ENCODE measurements around the gene RNASEL. TPM values are rescaled to one million over a fixed set of nuclear protein-coding genes. Genes with fewer than 3 reads are reported as not detected.

The RNASEL gene
- total RNA-seq, 4 donors from 2014 or later = 6.5 to 14.5 (median 10.6) TPM

- Histone ChIP-seq H3K4me3 (no peak overlapping the region), H3K36me3 (no peaks in the 10 kb centered on the region), H3K27ac (no peak overlapping the region), H3K4me1 (no peaks in the 10 kb centered on the region), H3K27me3 (no peaks in the 10 kb centered on the region), H3K9me3 (no peaks in the 10 kb centered on the region)
- 33 to 47% methylated on average over 4 of the region's 4 CpGs for WGBS, 2 donors (ENCODE audit: low coverage in 1 of 2)
- TF ChIP-seq EP300 (IDR thresholded peaks at IDR 0.05) = no peak
- TF ChIP-seq POLR2AphosphoS5 (IDR thresholded peaks at IDR 0.05) = no peak
- no peak for TF ChIP-seq POLR2A (IDR thresholded peaks at IDR 0.05)
- no peak for TF ChIP-seq CTCF (IDR thresholded peaks at IDR 0.05)
- ATAC-seq = no peak
These were observed 27.6 kb downstream of the RNASEL start for GRCh38 chr1:182561456-182561855.

GRCh38 chr1:182560392-182560984 is 28.6 kb downstream of the RNASEL start:
- Histone ChIP-seq H3K36me3 (no peaks in the 10 kb centered on the region), H3K27me3 (no peaks in the 10 kb centered on the region), H3K4me1 (no peaks in the 10 kb centered on the region), H3K9me3 (no peaks in the 10 kb centered on the region), H3K27ac (no peak overlapping the region), H3K4me3 (no peak overlapping the region)
- WGBS, 2 donors (ENCODE audit: low coverage in 1 of 2) = 69 to 74% methylated on average over 3 to 6 of the region's 7 CpGs
- no peak for TF ChIP-seq POLR2AphosphoS5 (IDR thresholded peaks at IDR 0.05)
- no peak for ATAC-seq

DNA sequence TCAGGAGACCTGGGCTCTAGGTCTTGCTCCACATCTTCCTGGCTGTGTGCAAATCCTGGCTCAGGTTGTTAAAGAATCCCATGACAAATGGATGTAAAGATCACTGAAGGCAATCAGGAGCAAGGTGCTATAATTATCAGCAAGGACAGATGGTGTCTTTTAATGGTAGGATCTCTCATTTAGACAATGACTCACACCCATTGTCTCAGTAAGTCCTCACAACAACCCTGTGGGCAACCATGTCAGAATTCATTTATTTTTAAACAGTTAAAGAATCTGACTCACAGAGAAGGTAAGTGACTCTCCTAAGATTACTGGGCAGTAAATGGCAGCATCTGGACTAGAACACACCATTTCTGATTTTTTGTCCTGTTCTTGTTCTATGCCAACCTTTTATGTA is 32.8 kb downstream of the RNASEL start:
- Histone ChIP-seq H3K4me3 (no peak overlapping the region), H3K27me3 (no peaks in the 10 kb centered on the region), H3K9me3 (peaks cover 0 to 17% (median 0%) of the 10 kb centered on the region in 3 donors), H3K27ac (no peak overlapping the region), H3K36me3 (no peaks in the 10 kb centered on the region), H3K4me1 (no peaks in the 10 kb centered on the region)
- TF ChIP-seq POLR2A (IDR thresholded peaks at IDR 0.05) (no peak), CTCF (IDR thresholded peaks at IDR 0.05) (no peak), POLR2AphosphoS5 (IDR thresholded peaks at IDR 0.05) (no peak), EP300 (IDR thresholded peaks at IDR 0.05) (no peak)
- no peak for ATAC-seq

- WGBS, 2 donors (ENCODE audit: low coverage in 1 of 2) = 90 to 100% methylated on average over 1 of the region's 1 CpG
- TF ChIP-seq POLR2AphosphoS5 (IDR thresholded peaks at IDR 0.05) (no peak), CTCF (IDR thresholded peaks at IDR 0.05) (no peak), EP300 (IDR thresholded peaks at IDR 0.05) (no peak), POLR2A (IDR thresholded peaks at IDR 0.05) (no peak)
- Histone ChIP-seq H3K27me3 (no peaks in the 10 kb centered on the region), H3K4me1 (no peaks in the 10 kb centered on the region), H3K4me3 (no peak overlapping the region), H3K36me3 (no peaks in the 10 kb centered on the region), H3K27ac (no peak overlapping the region), H3K9me3 (peaks cover 0 to 17% (median 0%) of the 10 kb centered on the region in 3 donors)
- ATAC-seq = no peak
These were observed 33.6 kb downstream of the RNASEL start for GRCh38 chr1:182555493-182555892.

DNA sequence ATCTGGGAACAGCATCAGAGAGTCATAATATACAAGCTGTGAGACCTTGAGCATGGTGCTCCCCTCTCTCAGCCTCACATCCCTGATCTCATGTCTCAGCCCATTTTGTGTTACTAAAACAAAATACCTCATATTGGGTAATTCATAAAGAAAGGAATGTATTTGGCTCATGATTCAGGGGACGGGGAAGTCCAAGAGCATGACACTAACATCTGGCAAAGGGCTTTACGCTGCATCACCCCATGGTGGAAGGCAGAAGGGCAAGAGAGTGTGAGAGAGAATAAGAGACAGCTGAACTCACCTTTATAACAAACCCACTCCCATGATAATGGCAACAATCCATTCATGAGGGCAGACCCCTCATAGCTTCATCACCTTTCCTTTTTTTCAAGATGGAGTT is 36.5 kb downstream of the RNASEL start:
- H3K27ac ChIP-seq = no peak overlapping the region
- no peak overlapping the region for H3K4me3 ChIP-seq
- WGBS, 2 donors (ENCODE audit: low coverage in 1 of 2) = 88% methylated on average over 2 of the region's 2 CpGs; no CpG with 5 or more reads in 1 of the 2 donors
- H3K4me1 ChIP-seq = no peaks in the 10 kb centered on the region
- H3K36me3 ChIP-seq = no peaks in the 10 kb centered on the region
- no peak for ATAC-seq
- no peaks in the 10 kb centered on the region for H3K27me3 ChIP-seq
- TF ChIP-seq EP300 (IDR thresholded peaks at IDR 0.05) (no peak), POLR2AphosphoS5 (IDR thresholded peaks at IDR 0.05) (no peak), CTCF (IDR thresholded peaks at IDR 0.05) (no peak), POLR2A (IDR thresholded peaks at IDR 0.05) (no peak)
- peaks cover 0 to 17% (median 0%) of the 10 kb centered on the region in 3 donors for H3K9me3 ChIP-seq

All from gastroesophageal sphincter (tissue), 4 donors.